ENCODE data around the gene CNOT4. TPM values are rescaled to one million over a fixed set of nuclear protein-coding genes. Genes with fewer than 3 reads are reported as not detected.

The CNOT4 gene
- total RNA-seq, 1 experiment from 2014 or later: 16.6 TPM

GRCh38 chr7:135510592-135511183, 786 bp upstream of the CNOT4 start:
- Histone ChIP-seq H3K4me2 (ENCODE audit: low read length) (peak overlapping the region; percentile 92), H3K4me3 (replicated peaks in 1 of 2; ENCODE audit: low read depth in 1 of 2, low read length in 2 of 2) (peak overlapping the region; percentile 45 to 83), H3K27me3 (ENCODE audit: insufficient read depth, low read length) (no peaks in the 10 kb centered on the region), H3K36me3 (ENCODE audit: control insufficient read depth in 1 of 2, insufficient read depth in 2 of 2, low read length in 2 of 2) (no peaks in the 10 kb centered on the region), H3K27ac (ENCODE audit: low read depth, low read length) (no peak overlapping the region), H4K20me1 (ENCODE audit: insufficient read depth) (peaks cover 4% of the 10 kb centered on the region; the same call in 1 of the 2 replicates), H3K9me3 (ENCODE audit: control insufficient read depth in 1 of 2, insufficient read depth in 1 of 2, low read depth in 1 of 2, low read length in 2 of 2) (no peaks in the 10 kb centered on the region), H3K4me1 (ENCODE audit: control insufficient read depth in 1 of 2, insufficient read depth in 2 of 2, low read length in 2 of 2) (peaks cover 16 to 37% of the 10 kb centered on the region in 2 experiments), H2AFZ (ENCODE audit: low read depth, low read length, poor library complexity, severe bottlenecking) (peak overlapping the region; percentile 99), H3K9me2 (ENCODE audit: insufficient read depth) (no peaks in the 10 kb centered on the region), H3K9ac (ENCODE audit: low read length) (peak overlapping the region; percentile 88), H3K79me2 (ENCODE audit: insufficient read depth, low read length) (peaks cover 39% of the 10 kb centered on the region)
- DNase-seq (ENCODE audit: low read depth, low spot score) (no peak), ATAC-seq (no peak)
- RAD21 ChIA-PET (ENCODE audit: low non-redundant PET in 1 of 2, low total read pairs in 2 of 2, uncharacterized antibody in 2 of 2, unreplicated experiment in 2 of 2): no interaction called here
- POLR2A ChIA-PET: no interaction called here
- CTCF ChIA-PET: no interaction called here
- intact Hi-C loops (cut with micrococcal nuclease): loop anchor here (1.0 kb wide), 1 partner anchor 47 kb away; the partner anchor contains the start of gene NUP205
- BruUV-seq (replicated peaks): no TSS peak
- TF ChIP-seq REST (IDR thresholded peaks at IDR 0.05; ENCODE audit: low read depth) (no peak), EZH2 (IDR thresholded peaks at IDR 0.05) (no peak), ZBTB33 (IDR thresholded peaks at IDR 0.05; ENCODE audit: extremely low read depth, insufficient replicate concordance, low read length) (peak; percentile 17), ZFX (IDR thresholded peaks at IDR 0.05) (no peak)
